ENCODE data around the gene TMEM154. TPM values are rescaled to one million over a fixed set of nuclear protein-coding genes. Genes with fewer than 3 reads are reported as not detected.

TMEM154 gene
- total and polyA plus RNA-seq, 7 donors, result under 0.01 to 3.2 (median 0.69) TPM

- Histone ChIP-seq H3K27me3 (no peaks in the 10 kb centered on the region), H3K36me3 (no peaks in the 10 kb centered on the region), H3K4me1 (no peaks in the 10 kb centered on the region), H3K9me3 (no peaks in the 10 kb centered on the region), H3K4me3 (no peak overlapping the region), H3K27ac (no peak overlapping the region)
- no peak for DNase-seq
- intact Hi-C loops (cut with DNase I), result no loop called here
- WGBS, 2 donors, result 66 to 83% methylated on average over 2 of the region's 2 CpGs
- no peak for TF ChIP-seq POLR2A (IDR thresholded peaks at IDR 0.05)
- no peak for TF ChIP-seq CTCF (IDR thresholded peaks at IDR 0.05)
- TF ChIP-seq EP300 (IDR thresholded peaks at IDR 0.05), result no peak
- no peak for TF ChIP-seq POLR2AphosphoS5 (IDR thresholded peaks at IDR 0.05)
Measured at GRCh38 chr4:152713951-152714705, 34.3 kb upstream of the TMEM154 start.

- H3K9me3 ChIP-seq, result no peaks in the 10 kb centered on the region
- no peak for DNase-seq
- TF ChIP-seq POLR2AphosphoS5 (IDR thresholded peaks at IDR 0.05) (no peak), CTCF (IDR thresholded peaks at IDR 0.05) (no peak), POLR2A (IDR thresholded peaks at IDR 0.05) (no peak), EP300 (IDR thresholded peaks at IDR 0.05) (no peak)
- 46 to 67% methylated on average over 6 of the region's 6 CpGs for WGBS, 2 donors
- intact Hi-C loops (cut with DNase I), result no loop called here
- H3K27ac ChIP-seq, result no peak overlapping the region
- no peaks in the 10 kb centered on the region for H3K36me3 ChIP-seq
- H3K27me3 ChIP-seq, result no peaks in the 10 kb centered on the region
- no peaks in the 10 kb centered on the region for H3K4me1 ChIP-seq
- no peak overlapping the region for H3K4me3 ChIP-seq
Measured at GRCh38 chr4:152709675-152710438, 30.1 kb upstream of the TMEM154 start.

- intact Hi-C loops (cut with DNase I), result no loop called here
- TF ChIP-seq POLR2A (IDR thresholded peaks at IDR 0.05) (no peak), CTCF (IDR thresholded peaks at IDR 0.05) (no peak), POLR2AphosphoS5 (IDR thresholded peaks at IDR 0.05) (no peak), EP300 (IDR thresholded peaks at IDR 0.05) (no peak)
- DNase-seq, result no peak
- Histone ChIP-seq H3K27me3 (no peaks in the 10 kb centered on the region), H3K4me1 (no peaks in the 10 kb centered on the region), H3K27ac (no peak overlapping the region), H3K4me3 (no peak overlapping the region), H3K36me3 (no peaks in the 10 kb centered on the region), H3K9me3 (no peaks in the 10 kb centered on the region)
- WGBS, 2 donors, result 54 to 80% methylated on average over 4 of the region's 4 CpGs
Measured at GRCh38 chr4:152708796-152709195, 29.0 kb upstream of the TMEM154 start.

- Histone ChIP-seq H3K27ac (no peak overlapping the region), H3K9me3 (no peaks in the 10 kb centered on the region), H3K36me3 (no peaks in the 10 kb centered on the region), H3K4me3 (no peak overlapping the region), H3K4me1 (no peaks in the 10 kb centered on the region), H3K27me3 (no peaks in the 10 kb centered on the region)
- intact Hi-C loops (cut with DNase I), result no loop called here
- no peak for DNase-seq
- WGBS, 2 donors, result 55% methylated on average over 1 of the region's 1 CpG
- TF ChIP-seq EP300 (IDR thresholded peaks at IDR 0.05) (no peak), POLR2AphosphoS5 (IDR thresholded peaks at IDR 0.05) (no peak), CTCF (IDR thresholded peaks at IDR 0.05) (no peak), POLR2A (IDR thresholded peaks at IDR 0.05) (no peak)
Measured at GRCh38 chr4:152708361-152708760, 28.6 kb upstream of the TMEM154 start.

All from sigmoid colon (tissue), 7 donors.